ENCODE results near the gene PTPN7.
A peak's percentile ranks its signal among the peaks of the same experiment; 100 is the strongest.

Gene PTPN7

GRCh38 chr1:202110977-202111376 is 49.4 kb downstream of the PTPN7 start:
- no peak overlapping the region for H3K4me3 ChIP-seq (ENCODE audit: low read length)
- TF ChIP-seq, protein P1, sequence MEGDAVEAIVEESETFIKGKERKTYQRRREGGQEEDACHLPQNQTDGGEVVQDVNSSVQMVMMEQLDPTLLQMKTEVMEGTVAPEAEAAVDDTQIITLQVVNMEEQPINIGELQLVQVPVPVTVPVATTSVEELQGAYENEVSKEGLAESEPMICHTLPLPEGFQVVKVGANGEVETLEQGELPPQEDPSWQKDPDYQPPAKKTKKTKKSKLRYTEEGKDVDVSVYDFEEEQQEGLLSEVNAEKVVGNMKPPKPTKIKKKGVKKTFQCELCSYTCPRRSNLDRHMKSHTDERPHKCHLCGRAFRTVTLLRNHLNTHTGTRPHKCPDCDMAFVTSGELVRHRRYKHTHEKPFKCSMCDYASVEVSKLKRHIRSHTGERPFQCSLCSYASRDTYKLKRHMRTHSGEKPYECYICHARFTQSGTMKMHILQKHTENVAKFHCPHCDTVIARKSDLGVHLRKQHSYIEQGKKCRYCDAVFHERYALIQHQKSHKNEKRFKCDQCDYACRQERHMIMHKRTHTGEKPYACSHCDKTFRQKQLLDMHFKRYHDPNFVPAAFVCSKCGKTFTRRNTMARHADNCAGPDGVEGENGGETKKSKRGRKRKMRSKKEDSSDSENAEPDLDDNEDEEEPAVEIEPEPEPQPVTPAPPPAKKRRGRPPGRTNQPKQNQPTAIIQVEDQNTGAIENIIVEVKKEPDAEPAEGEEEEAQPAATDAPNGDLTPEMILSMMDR (IDR thresholded peaks at IDR 0.05; ENCODE audit: insufficient read depth, low read depth, low read length, missing control alignments) = no peak
- DNase-seq (ENCODE audit: low read depth) = no peak

GRCh38 chr1:202107801-202108731 is 52.3 kb downstream of the PTPN7 start:
- peak; percentile 43 for DNase-seq (ENCODE audit: low read depth)
- TF ChIP-seq, protein P1 (IDR thresholded peaks at IDR 0.05; ENCODE audit: insufficient read depth, low read depth, low read length, missing control alignments) = no peak

GRCh38 chr1:202107321-202107761 is 53.1 kb downstream of the PTPN7 start:
- H3K4me3 ChIP-seq (ENCODE audit: low read length) = no peak overlapping the region
- DNase-seq (ENCODE audit: low read depth) = no peak
- TF ChIP-seq, protein P1 (IDR thresholded peaks at IDR 0.05; ENCODE audit: insufficient read depth, low read depth, low read length, missing control alignments) = no peak

More at GRCh38 chr1:202107801-202108731, 52.3 kb downstream of the PTPN7 start:
- no peak overlapping the region for H3K4me3 ChIP-seq (ENCODE audit: low read length)

DNA sequence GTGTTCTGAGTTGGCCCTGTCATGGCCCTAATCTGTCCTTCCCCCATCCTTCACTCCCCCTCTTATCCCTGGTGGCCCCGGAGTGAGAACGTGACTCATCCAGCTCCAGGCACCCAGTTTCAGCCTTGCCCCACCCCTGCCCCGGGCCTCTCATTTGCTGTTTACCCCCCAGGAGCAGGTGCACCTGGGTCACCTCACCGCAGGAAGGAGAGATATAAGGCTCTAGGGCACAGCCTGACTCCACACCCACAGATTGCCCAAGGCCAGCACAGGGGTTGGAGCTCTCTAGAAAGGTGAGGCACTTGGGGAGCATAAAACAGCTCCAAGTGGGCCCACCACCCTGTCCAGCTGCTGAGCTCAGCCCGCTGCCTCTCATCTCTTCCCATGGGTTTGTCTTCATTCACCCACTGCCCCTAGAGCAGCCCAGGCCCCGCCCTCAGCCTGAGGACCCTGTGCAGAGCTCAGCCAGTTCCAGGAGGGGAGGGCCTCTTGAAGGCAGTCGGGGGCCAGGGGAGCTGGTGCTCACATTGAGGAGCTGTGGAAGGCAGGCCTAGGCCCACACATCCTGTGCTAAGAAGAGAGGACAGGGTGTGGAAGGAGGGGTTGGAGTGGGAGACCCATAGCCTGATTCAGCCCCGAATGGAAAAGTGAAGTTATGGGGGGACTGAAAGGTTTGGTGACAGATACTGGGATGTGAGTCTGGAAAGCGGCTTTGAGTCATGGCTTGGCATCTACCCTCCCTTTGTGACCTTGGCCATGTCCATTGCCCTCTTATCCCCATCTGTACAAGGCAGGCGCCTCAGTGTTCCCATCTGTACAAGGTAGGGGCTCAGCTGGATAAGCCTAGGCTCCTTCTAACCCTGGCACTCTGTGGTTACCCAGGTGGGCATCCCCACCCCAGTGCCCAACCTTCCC is 53.8 kb downstream of the PTPN7 start:
- no peak overlapping the region for H3K4me3 ChIP-seq (ENCODE audit: low read length)
- TF ChIP-seq, protein P1 (IDR thresholded peaks at IDR 0.05; ENCODE audit: insufficient read depth, low read depth, low read length, missing control alignments) = no peak
- DNase-seq (ENCODE audit: low read depth) = peak; percentile 24

DNA sequence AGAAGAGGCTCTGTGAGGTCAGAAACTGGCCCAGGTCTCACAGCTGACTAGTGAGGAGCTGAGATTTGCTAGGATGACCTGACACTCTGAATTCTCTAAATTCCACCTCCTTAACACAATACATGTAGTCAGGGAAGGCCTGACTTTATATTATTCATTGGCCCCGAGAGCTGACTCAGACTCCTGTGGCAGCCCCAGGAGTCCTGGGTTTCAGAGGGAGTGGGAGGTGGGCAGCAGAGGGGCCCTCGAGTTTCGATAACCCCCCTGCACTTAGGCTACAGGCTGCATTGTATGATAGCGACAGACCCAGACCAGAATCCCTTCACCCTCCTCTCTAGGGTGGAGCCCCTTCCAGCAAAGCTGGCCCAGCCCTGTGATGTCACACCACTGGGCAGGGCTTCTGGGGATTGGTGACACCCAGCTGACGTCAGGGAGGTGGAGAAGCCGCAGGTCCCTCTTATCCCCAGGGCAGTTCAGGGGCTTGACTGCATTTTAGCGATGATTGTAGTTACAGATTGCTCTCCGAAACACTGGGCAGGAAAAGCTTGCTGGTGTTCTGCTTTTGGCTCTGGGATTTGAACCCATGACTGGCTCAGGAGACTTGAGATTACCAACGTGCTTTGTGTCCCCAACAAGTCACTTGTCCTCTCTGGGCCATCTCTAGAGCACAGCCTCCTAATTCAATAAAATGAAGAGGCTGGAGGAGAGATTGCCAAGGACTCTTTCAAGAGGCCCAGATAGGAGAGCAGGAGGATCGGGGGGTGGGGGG is 54.6 kb downstream of the PTPN7 start:
- no peak overlapping the region for H3K4me3 ChIP-seq (ENCODE audit: low read length)
- TF ChIP-seq, protein P1 (IDR thresholded peaks at IDR 0.05; ENCODE audit: insufficient read depth, low read depth, low read length, missing control alignments) = no peak
- DNase-seq (ENCODE audit: low read depth) = peak; percentile 72

DNA sequence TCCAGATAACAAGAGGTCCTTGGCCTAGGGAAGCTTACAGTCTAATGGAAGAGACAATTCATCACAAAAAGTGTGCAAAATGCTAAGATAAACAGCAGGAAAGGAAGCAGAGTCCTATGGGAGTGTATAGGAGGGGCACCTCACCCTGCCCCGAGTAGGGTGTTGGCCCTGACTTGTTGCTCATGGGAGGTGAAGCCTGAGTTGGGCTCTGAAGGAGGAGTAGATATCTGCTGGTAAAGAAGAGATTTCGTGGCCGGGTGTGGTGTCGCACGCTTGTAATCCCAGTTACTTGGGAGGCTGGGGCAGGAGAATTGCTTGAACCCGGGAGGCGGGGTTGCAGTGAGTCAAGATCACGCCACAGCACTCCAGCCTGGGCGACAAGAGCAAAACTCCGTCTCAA is 56.3 kb downstream of the PTPN7 start:
- no peak for DNase-seq (ENCODE audit: low read depth)
- TF ChIP-seq, protein P1 (IDR thresholded peaks at IDR 0.05; ENCODE audit: insufficient read depth, low read depth, low read length, missing control alignments) = no peak
- H3K4me3 ChIP-seq (ENCODE audit: low read length) = no peak overlapping the region

Data from epithelial cell of esophagus (primary cell).